DLD1 (cell line): ENCODE data around the gene HIPK2.

Source experiments
- in situ Hi-C: cut with HindIII; loops from 2 replicates; pipeline ENCODE4 v1.10.0; 2017; ENCODE audit warnings: low sequenced_read_pairs

The HIPK2 gene

DNA sequence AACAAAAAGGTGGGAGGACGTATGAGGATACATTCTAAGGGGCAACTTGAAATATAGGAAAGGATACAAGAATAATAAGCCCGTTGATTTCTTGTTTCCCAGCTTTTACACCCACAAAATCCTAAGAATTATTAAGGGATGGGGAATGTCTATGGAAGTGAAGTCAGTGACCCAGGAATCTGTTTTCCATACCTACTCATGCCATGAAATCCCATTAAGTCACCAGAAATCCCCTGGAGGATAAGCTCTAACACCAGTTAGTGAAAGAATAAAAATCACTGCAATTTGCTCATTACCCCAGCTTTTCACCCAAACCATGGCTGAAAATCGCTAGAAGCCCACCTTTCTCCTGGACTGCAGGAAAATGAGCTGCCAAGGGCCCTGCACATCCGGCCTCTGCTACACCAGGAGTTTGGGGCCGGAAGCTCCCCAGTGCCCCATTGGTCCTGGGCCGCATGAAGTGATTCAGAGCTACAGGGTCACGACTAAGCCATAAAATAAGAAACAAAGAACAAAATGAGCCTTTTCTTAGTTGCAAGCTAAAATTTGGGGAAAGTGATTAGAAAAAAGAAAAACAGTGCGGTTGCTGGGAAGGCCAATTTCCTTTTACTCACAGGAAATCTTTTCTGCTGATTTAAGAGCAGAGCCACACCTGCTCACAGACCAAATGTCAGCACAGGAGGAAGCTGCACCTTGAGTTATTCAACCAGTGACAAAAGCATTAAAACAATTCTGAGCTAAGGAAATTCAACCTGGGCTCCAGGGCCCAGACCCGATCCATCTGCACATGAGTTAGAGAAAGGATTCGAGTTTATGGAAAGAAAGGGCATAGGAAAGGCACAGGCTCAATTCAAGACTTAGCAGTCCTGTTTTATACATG lies 40.3 kb downstream of the HIPK2 start:
- in situ Hi-C loops = no loop called here

DNA sequence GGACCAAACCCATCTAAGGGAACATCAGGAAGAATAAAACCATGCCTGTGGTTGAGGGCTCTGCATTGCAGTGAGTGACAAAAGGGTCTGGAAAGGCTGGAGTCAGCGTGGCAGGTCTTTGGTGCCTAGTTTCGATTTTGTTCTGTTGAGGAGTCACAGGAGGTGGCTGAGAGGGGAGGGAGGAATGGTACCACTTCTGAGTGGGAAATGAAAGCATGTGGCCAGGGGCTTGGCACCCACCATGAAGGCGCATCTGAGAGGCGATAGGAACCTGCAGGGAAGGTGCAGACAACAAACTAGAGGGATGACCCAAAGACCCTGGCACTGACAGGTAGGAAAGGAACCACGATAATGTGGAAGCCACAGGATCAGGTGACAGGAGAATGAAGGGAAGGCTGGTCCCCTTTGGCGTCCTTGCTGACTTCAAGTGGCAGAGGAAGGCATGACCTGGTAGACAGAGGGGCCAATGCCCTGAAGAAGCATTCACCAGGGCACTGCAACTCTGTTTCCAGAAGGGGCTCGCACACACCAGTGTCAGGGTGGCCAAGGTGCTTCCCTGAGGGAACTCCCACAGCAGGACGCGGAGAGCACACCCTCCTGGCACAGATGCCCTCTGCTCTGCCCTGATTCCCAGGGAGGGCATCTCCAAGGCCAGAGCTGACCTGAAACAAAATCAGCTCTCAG lies 41.7 kb downstream of the HIPK2 start:
- in situ Hi-C loops = no loop called here

GRCh38 chr7:139735466-139735865 lies 42.3 kb downstream of the HIPK2 start:
- in situ Hi-C loops = no loop called here

DNA sequence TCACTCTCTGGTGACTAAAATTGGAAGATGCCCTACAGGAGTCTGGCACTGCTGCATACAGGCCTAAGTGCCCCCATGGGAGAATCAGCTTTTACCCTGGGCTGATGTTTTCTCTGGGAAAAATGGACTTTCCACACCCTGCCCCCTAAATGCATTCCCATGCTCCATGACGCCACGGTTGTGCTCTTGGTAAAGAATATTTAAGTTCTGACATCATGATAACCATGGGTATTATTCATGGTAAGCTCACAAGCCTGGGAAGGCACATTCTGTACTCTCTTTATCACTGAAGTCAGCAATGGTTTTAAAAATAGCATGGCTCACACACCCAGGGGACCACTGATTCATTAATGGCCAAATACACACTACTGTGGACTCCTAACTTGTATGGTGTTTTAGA lies 43.4 kb downstream of the HIPK2 start:
- in situ Hi-C loops = no loop called here

DNA sequence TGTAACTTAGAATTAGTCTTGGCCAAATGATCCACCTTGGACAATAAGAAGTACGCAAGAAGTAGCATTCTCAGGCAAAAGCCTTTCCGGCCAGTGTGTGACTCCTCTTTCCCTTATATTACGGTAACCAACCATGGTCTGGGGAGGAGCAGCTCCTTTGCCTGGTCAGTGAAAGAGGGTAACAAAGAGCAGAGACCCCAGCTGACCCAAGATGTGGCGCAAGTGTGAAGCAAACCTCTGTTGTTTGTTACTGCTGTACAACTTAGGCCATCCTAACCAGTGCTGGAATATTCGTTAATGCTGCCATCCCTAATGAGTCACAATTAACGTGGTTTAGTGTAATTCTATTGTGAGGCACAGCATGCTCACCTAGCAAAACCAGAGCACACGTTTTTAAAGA lies 44.0 kb downstream of the HIPK2 start:
- in situ Hi-C loops = no loop called here

- in situ Hi-C loops = no loop called here
These were observed 45.2 kb downstream of the HIPK2 start for GRCh38 chr7:139732471-139733167.

- in situ Hi-C loops = no loop called here
These were observed 45.9 kb downstream of the HIPK2 start for GRCh38 chr7:139731802-139732470.

- in situ Hi-C loops = no loop called here
These were observed 46.8 kb downstream of the HIPK2 start for GRCh38 chr7:139730746-139731612.

DNA sequence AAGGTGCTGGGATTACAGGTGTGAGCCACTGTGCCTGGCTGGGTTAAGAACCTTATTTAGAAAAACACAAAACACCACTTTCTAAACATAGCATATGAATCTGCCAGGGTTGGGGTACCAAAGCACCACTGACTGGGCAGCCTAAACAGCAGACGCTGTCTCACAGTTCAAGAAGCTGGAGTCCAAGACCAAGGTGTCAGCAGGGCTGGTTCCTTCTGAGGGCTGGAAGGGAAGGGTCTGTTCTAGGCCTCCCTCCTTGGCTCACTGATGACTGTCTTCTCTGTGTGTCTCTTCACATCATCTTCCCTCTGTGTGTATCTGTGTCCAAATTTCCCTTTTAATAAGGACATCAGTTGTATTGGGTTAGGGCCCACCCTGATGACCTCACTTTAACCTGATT lies 49.6 kb downstream of the HIPK2 start:
- in situ Hi-C loops = no loop called here

GRCh38 chr7:139727151-139727705 lies 50.6 kb downstream of the HIPK2 start:
- in situ Hi-C loops = no loop called here

- in situ Hi-C loops = no loop called here
These were observed 51.3 kb downstream of the HIPK2 start for GRCh38 chr7:139726485-139726869.

GRCh38 chr7:139725858-139726484 lies 51.8 kb downstream of the HIPK2 start:
- in situ Hi-C loops = no loop called here

- in situ Hi-C loops = no loop called here
These were observed 52.7 kb downstream of the HIPK2 start for GRCh38 chr7:139725077-139725476.

GRCh38 chr7:139722604-139723003 lies 55.2 kb downstream of the HIPK2 start:
- in situ Hi-C loops = no loop called here

- in situ Hi-C loops = no loop called here
These were observed 56.0 kb downstream of the HIPK2 start for GRCh38 chr7:139721821-139722220.

GRCh38 chr7:139721417-139721816 lies 56.4 kb downstream of the HIPK2 start:
- in situ Hi-C loops = no loop called here

DNA sequence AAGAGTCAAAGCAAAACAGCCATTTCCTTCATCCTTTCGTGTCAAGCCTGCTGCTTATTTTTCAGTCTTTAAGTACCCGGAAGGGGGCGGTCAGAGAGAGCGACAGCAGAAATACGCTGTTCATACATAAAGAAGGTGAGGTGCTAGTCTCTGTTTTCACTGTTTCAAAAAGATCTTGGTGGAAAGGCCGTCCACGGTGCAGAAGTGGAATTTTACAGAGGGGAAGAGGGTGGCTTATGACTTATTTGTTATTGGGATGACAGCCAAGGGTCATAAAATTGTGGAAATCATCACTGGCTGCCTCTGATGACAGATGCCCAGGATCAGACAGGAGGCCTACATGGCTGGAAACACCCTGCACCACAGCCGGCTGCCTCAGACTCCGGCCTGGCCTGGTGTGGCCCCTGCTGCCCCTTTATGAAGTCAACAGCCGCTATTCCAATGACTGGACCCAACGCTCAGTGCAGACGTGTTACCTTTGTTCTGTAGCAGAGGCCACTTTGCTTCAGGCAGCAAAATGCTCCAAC lies 57.0 kb downstream of the HIPK2 start:
- in situ Hi-C loops = no loop called here

DNA sequence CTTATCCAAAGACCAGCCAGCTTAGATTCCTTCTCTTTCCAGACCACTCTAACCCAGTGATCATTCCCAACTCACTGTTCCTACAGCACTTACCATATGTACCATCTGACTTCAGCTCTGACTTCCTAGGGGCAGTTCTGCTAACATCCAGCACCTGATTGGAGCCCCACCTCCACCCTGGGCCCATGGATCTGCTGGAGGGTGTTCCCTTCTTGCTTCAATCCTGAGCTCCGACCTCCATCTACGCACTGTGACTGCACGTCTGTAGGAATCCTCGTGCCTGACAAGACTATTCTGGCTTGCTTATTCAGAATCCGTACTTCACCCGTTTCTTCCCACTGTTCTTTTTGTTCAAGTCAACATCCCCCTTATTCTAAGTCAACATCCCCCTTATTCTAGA lies 57.6 kb downstream of the HIPK2 start:
- in situ Hi-C loops = no loop called here

- in situ Hi-C loops = no loop called here
These were observed 58.9 kb downstream of the HIPK2 start for GRCh38 chr7:139718859-139719258.
